NT2/D1 (cell line): ENCODE measurements around the gene TMEM235.

ENCODE experiments used
- SUZ12 ChIP-seq: IDR thresholded peaks from 2 replicates; pipeline ENCODE4 v1.6.1; 2011; ENCODE audit not compliant: insufficient read length, insufficient read depth; ENCODE audit errors: extremely low read depth
- YY1 ChIP-seq: IDR thresholded peaks from 2 replicates; pipeline ENCODE4 v1.6.1; 2011; ENCODE audit not compliant: insufficient read length, insufficient read depth
- ZNF274 ChIP-seq: IDR thresholded peaks from 2 replicates; pipeline ENCODE4 v1.6.1; 2011; ENCODE audit warnings: mild to moderate bottlenecking, low read depth, low read length

- TF ChIP-seq YY1: no peak
- no peak for TF ChIP-seq SUZ12
- TF ChIP-seq ZNF274: no peak
These were observed 43.9 kb downstream of the TMEM235 start for GRCh38 chr17:78275355-78275754.
